DMS 273 (cell line): ENCODE results near the gene PTPRN2.
"Not testable (repeated sequence)": the region's sequence is repeated elsewhere in the genome, so short reads cannot be mapped to it uniquely, and the experiment has no call there.

ENCODE experiments used
- DNase-seq: peaks from one replicate; lab custom pipeline; 2025; ENCODE audit not compliant: unreplicated experiment; lab: John Stamatoyannopoulos, UW

Gene PTPRN2

DNA sequence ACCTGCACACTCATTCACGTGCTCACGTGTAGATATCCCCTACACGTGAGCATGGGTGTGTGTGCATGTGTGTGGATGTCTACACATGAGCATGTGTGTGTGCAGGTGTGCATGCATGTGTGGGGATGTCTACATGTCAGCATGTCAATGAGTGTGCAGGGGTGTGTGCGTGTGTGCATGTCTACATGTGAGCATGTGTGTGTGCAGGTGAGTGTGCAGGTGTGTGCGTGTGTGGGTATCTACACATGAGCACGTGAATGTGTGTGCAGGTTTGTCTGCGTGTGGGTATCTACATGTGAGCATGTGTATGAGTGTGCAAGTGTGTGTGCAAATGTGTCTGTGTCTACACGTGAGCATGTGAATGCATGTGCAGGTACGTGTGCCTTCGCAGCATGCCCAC, 274.8 kb downstream of the PTPRN2 start:
- no peak for DNase-seq

DNA sequence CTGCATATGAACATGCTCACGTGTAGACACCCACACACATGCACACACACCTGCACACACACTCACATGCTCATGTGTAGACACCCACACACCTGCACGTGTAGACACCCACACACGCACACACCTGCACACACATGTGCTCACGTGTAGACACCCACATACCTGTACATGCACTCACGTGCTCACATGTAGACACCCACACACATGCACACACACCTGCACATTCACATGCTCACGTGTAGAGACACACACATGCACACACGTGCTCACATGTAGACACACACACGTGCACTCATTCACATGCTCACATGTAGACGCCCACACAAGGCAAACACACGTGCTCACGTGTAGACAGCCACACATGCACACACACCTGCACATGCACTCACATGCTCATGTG, 275.8 kb downstream of the PTPRN2 start:
- DNase-seq = no peak

DNA sequence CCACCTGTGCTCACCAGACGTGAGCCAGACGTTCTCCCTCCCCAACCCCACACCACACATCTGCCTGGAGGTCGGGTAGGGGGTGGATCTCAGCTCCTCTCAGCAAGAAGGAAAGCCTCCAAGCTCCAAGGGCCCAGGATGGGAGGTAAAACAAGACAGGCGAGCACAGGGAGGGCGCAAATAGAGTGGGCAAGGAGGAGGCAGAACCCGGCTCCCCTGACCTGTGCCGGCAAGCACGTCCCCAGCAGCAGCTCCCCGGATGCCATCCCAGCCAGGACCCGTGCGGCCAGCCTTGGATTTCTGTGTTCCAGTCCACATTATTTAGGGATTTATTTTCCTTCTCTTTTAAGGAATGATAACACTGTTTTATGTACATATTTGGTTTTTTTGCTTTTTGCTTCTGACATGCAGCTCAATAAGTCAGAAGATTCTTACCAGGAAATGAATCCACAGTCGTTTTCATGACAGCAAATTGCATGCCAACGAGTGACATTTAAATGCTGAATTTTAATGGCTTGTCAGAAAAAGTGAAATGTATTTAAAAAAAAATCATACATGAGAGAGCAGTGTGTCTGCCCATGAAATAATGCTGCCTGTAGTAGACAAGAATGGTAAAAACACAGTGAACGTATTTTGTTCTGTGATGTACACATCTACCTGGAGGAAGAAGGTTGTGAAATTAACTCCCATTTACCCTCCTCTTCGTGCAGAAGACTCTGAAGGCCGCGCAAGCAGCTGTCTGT, 276.5 kb downstream of the PTPRN2 start:
- DNase-seq = no peak

DNA sequence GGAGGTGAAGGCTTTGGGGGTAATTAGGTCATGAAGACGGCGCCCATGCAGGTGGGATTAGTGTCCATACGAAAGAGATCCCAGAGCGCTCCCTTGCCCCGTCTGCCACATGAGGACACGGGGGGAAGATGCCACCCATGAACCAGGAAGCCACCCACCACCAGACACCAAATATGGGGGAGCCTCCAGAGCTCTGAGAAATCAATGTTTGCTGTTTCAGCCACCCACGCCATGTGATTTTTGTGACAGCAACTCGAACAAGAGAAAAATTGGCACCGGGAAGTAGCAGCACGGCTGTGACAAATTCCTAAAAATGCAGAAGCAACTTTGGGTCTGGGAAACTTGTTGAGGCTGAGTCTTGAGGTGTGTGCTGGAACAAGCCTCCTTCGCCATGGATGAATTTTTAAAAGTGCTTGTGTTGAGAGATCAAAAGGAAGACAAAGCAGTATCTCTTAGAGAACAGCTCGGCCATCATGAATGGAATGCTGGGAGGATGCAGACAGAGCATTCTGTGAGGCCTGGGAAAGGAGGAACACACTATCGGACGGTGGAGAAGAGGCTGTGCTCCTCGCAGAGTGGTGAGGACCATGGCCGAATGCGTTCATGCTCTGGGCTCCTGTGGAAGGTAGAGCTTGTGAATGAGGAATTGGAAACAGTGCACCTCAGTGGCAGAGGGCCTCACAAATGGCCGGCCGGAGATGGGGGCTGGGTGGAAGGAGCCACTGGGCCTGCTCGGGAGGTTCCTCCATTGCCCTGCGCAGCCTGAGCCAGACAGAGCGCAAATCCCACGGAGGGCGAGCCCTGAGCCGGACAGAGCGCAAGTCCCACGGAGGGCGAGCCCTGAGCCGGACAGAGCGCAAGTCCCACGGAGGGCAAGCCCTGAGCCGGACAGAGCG, 277.5 kb downstream of the PTPRN2 start:
- no peak for DNase-seq

DNA sequence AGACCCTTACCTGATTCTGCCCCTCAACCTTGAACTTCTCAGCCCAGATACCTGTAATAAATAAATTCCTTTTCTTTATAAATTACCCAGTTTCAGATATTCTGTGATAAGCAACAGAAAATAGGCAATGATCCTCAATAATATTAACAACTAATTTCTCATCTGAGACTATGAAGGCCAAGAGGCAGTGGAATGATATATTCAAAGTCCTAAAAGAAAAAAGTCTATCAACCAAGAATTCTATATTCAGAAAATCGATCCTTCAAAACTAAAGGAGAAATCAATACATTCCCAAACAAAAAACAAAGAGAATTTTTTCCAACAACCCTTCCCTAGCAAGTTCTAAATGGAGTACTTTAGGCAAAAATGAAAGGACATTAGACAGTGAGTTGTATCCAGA, 279.6 kb downstream of the PTPRN2 start:
- DNase-seq = no peak

DNA sequence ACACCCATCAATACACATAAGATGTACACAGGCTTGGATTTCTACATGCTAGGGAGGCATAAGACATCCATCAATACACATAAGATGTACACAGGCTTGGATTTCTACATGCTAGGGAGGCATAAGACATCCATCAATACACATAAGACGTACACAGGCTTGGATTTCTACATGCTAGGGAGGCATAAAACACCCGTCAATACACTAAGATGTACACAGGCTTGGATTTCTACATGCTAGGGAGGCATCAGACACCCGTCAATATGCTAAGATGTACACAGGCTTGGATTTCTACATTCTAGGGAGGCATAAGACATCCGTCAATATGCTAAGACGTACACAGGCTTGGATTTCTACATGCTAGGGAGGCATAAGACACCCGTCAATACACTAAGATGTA, 283.6 kb downstream of the PTPRN2 start:
- DNase-seq = not testable (repeated sequence)

DNA sequence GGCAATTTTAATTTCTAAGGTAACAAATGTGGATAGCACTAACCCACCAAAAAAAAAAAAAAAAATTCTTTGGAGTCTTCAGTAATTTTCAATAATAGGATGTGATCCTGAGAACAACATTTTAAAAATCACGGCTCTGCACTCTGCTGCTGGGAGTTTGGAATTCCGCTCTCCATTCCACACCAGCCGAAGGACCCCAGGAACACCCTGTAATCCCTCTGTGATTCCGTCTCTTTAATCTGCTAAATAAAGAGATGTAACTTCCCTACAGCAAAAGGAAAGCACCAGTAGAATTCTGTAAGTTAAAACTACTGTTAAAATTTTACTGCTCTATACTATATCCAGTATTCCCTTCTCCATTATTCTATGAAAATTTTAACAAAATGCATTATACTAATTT, 284.5 kb downstream of the PTPRN2 start:
- no peak for DNase-seq

DNA sequence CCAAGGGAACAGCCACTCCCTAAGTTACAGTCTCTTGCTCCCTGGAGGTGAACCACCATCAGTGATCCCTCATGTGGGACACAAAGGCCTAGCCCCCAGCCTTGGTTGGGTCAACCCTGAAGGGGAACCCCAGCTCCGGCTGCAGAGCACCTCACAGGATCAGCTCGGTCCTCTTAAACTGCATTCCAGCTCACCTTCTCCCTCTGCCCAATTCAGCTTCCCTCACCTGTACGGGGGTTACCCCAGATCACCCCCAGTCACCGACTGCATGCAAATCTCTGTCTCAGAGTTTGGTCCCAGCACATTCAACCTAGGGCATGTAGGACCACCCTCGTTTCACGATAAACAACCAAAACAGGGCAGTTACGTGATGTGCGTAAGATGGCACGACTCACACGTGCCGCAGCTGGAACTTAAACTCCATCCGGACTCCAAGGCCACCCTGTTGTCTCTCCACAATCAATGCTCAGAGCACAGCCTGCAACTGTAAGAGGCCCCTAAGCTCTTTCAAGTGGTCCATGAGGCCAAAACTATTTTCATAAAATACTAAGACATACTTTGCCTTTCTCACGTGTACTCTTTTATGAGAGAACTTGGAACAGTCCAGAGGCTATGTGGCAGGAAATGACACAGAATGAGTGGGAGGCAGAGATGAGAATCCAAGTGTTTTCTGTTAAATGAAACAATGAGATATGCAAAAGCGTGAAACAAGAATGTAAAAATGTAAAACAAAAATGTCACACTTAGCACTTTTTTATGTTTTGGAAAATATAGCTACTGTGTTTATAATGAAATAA, 285.2 kb downstream of the PTPRN2 start:
- no peak for DNase-seq

DNA sequence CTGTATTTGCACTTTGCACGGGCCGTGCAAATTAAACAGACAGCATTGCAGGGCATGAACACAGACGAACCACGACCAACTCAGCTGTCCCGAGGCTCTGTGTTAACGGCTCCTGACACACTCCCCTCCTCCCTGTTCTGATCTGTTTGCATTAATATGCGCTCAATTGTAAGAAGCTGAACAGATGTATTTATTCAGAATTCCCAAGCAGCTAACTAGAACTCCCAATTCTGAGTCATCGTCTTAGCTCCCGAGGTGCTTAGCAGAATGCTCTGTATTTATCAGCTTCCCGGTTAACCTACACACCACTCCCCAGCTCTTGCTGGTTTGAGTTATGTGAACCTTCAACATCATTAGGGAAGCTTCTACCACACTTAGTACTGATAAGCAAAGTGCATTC, 286.4 kb downstream of the PTPRN2 start:
- no peak for DNase-seq

DNA sequence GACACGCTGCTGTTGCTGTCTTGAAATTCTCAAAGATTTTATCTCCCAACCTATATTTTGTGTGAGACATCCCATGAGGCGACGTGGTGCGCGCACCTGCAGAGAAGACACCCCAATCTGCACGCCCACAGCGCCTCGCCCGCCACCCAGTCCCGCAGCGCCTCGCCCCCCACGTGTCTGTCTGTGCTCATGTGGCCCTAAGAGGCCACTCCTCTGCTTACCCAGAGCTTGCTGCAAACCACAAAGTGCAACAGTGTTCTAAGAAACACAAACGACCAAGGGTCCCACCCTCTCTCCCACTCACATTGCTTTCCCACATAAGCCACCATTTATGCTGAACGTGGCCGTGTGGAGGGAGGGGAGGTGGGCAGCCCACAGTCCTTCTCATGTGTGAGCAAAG, 287.2 kb downstream of the PTPRN2 start:
- DNase-seq = no peak

DNA sequence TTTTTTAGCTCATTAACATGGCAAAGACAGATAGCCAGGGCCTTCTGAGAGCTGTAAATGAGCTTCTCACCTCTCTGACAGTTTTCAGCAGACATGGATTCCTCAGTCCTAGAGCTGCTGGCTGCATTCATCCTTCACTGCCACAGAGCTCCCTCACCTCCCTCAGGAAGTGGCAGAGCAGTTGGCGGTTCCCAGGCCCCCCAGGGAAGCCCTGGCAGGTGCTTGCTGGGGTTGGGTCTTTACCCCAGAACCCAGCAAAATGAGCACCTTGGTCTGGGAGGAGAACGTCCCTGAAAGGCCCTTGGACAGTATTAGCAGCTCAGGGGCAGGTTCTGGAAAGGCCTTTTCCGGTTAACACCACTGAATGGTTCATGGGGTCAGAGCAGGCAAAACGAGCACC, 288.0 kb downstream of the PTPRN2 start:
- no peak for DNase-seq

DNA sequence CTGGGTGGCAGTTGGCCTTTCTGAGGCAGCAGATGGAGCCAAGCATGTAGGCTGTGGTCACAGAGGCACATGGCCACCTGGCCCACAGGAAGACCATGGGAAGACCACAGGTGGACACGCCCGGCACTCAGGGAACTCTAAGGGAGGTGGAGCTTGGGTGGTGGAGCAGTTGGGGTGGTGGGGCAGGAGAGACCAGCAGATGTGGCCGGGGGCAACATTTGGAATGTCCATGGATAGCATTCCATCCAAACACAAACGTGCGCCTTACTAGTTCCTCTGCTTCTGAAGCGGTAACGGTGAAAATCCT, 290.9 kb downstream of the PTPRN2 start:
- no peak for DNase-seq

DNA sequence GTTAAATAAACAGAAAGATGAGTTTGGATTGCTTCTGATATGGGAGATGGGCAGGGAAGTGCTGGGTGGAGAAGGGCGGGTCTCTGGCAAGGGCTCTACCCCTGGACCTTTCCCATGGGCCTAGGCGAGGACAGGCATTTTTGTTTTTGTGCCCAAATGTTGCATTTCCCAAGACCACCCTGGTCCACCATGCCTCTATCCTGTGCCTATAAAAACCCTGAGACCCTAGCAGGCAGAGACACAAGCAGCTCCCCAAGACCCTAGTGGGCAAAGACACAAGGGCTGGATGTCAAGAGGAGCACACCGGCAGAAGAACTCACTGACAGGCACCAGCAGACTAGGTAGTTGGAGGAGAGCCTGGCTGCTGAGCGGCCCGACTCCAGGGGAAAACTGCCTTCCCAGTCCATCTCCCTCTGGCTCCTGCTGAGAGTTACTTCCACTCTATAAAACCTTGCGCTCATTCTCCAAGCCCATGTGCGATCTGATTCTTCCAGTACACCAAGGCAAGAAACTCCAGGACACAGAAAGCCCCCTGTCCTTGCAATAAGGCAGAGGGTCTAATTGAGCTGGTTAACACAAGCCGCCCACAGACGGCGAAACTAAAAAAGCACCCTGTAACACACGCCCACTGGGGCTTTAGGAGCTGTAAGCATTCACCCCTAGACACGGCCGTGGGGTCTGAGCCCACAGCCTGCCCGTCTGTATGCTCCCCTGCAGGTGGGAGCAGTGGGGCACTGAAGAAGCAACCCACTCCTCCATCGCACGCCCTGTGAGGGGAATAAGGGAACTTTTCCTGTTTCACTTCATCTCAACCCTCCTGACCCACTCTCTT, 291.4 kb downstream of the PTPRN2 start:
- no peak for DNase-seq

DNA sequence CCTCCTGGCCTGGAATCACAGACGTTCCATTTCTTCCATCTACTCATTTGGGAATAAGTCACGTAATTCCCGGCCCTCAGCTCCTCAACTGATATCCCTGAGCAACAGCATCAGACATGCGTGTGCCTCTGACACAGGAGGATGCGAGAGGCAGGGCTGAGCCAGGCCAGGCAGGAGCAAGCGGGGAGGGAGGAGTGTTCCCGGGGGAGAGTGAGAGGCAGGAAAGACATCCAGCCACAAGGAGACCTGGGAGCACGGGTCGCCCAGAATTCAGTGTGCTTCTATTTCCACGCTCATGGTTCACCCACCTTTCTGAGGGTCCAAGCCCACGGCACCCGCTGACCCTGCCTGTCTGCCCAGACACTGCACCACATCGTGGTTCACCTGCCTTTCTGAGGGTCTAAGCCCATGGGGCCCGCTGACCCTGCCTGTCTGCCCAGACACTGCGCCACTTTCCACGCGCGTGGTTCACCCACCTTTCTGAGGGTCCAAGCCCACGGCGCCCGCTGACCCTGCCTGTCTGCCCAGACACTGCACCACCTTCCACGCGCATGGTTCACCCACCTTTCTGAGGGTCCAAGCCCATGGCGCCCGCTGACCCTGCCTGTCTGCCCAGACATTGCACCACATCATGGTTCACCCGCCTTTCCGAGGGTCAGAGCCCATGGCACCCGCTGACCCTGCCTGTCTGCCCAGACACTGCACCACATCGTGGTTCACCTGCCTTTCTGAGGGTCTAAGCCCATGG, 293.0 kb downstream of the PTPRN2 start:
- DNase-seq = not testable (repeated sequence)

DNA sequence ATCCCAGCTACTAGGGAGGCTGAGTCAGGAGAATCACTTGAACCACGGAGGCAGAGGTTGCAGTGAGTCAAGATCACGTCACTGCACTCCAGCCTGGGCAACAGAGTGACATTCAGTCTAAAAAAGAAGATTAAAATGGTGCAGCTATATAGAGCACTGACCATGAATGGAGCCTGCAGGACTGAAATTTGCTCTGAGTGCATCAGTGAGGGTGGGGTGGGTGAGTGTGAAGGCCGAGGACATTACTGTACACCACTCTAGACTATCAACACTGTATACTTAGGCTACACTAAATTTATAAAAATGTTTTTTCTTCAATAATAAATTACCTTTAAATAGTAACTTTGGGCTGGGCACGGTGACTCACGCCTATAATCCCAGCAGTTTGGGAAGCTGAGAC, 294.7 kb downstream of the PTPRN2 start:
- no peak for DNase-seq

DNA sequence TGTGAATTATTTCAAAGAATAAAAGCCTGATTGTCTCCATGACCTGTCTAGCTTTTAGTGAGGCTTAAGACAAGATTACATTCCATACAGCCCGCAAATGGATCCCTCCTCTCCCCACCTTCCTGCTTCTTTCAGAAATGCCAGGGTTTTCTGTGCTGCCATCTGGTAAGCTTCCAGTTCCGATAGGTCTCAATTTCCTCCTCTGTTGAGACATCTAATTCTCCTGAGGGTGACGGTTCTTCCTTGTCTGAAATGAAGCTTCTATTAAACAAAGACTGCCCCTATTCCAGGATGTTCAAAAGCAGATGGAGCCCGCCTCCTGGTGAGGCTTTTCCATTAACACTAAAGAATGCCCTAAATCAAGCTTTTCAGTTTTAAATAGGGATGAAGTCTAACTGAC, 295.6 kb downstream of the PTPRN2 start:
- DNase-seq = no peak

DNA sequence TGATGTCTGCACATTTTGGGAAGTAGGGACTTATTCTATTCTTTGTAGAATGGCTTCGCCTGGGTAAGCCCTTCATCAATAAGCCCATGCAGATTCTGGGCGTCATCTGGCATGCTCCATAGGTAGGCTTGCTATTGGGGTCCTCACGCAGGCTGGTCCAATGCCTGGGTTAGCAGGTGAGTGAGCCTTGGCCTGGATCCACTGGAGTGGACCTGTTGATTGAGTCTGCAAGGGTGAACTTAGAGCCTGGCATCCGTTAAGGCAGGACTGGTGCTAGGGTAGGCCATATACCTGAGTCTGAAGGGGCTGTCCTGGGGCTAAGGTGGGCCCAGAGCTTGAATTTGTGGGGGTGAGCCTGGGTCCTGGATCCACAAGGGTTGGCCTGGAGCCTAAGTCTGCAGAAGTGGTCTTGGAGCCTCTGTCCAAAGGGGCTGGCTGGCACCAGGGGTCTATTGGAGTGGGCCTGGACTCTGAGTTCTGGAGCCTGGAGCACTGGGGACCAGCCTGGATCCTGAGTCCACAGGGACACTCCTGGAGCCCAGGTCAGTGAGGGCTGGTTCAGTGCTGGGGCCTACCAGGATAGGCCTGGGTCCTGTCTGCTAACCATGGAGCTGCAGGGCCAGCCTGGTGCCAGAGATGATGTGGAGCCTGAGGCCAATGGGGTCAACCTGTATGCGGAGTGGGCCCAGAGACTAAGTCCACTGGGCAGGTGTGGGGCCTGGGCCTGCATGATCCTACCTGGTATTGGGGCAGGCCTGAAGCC, 297.7 kb downstream of the PTPRN2 start:
- no peak for DNase-seq

DNA sequence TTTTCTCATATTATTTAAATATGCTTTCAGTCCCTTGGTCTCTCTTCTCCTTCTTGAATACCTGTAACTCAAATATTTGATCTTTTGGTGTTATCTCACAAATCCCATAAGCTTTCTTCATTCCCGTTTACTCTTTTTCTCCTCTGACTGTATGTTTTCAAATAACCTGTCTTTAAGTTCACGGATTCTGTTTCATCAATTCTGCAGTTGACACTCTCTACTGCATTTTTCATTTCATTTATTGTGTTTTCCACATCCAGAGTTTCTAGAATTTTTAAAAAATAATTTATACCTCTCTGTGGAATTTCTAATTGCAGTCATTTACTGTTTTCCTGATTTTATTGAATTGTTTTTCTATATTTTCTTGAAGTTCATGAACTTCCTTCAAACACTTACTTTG, 298.4 kb downstream of the PTPRN2 start:
- no peak for DNase-seq

DNA sequence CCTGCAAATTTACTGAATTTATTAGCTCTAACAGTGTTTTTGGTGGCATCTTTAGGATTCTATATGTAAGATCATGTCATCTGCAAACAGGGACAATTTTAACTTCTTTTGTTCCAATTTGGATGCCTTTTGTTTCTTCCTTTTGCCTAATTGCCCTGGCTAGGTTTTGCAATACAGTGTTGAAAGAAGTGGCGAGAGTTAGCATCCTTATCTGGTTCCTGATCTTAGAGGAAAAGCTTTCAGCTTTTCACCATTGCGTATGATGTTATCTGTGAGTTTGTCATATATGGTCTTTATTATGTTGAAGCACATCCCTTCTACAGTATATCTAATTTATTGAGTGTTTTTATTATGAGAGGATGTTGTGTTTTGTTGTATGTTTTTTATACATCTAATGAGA, 301.4 kb downstream of the PTPRN2 start:
- DNase-seq = no peak

DNA sequence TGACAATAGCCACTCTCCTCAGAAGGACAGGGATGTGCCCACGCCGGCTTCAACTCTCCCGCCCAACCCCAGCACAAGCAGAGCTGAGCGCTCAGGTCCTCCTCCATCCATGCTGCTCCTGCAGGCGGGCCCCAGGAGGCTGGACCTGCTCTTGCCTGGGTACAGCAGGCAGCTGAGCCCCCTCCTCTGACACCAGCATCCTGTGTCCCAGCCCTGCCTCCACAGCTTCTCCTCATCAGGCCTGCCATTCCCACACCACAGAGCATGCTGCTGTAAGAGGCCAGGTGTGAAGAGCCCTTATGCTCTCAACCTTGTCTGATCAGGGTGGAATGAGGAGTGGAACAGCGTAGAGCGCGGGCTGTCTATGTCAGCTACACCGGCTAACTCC, 302.2 kb downstream of the PTPRN2 start:
- DNase-seq = no peak
